CD14-positive monocyte (primary cell): ENCODE results near the gene DNAJB4. TPM values are rescaled to one million over a fixed set of nuclear protein-coding genes. Genes with fewer than 3 reads are reported as not detected.
"Not testable (repeated sequence)": the region's sequence is repeated elsewhere in the genome, so short reads cannot be mapped to it uniquely, and the experiment has no call there.

Source experiments
- DNase-seq, 3 donors: peaks; one replicate each; pipeline ENCODE4 v3.0.0-alpha.2; 2011 to 2022
- H2AFZ ChIP-seq: 2 replicates; pipeline ENCODE4 v1.6.0; 2012; ENCODE audit warnings: mild to moderate bottlenecking, low read depth, low read length, inconsistent platforms; ENCODE audit not compliant: insufficient read depth, poor library complexity, severe bottlenecking
- H3K27ac ChIP-seq, 2 donors: 1 replicate in 1 of 2; 2 replicates in 1 of 2; pipeline ENCODE4 v1.5.1; 2012 to 2013; ENCODE audit warnings: low read length in 2 of 2, control low read depth in 1 of 2, inconsistent platforms in 1 of 2, low read depth in 1 of 2, mild to moderate bottlenecking in 1 of 2
- H3K27me3 ChIP-seq, 2 donors: one replicate each; pipeline versions ENCODE4 v1.6.0 to v1.6.1; 2011 to 2013; ENCODE audit warnings: low read length in 2 of 2; ENCODE audit not compliant: control insufficient read depth in 2 of 2, insufficient read depth in 2 of 2
- H3K36me3 ChIP-seq, 2 donors: replicated peaks in 1 of 2; 1 replicate in 1 of 2; 2 replicates in 1 of 2; pipeline versions ENCODE4 v1.5.1 to v1.6.1; 2012 to 2013; ENCODE audit warnings: low read length in 2 of 2, control low read depth in 1 of 2, inconsistent platforms in 1 of 2, mild to moderate bottlenecking in 1 of 2; ENCODE audit not compliant: insufficient read depth in 2 of 2, control insufficient read depth in 1 of 2
- H3K4me1 ChIP-seq, 2 donors: 1 replicate in 1 of 2; 2 replicates in 1 of 2; pipeline versions ENCODE4 v1.5.1 to v1.6.1; 2012 to 2013; ENCODE audit warnings: low read length in 2 of 2, control low read depth in 1 of 2, inconsistent platforms in 1 of 2, mild to moderate bottlenecking in 1 of 2, moderate library complexity in 1 of 2; ENCODE audit not compliant: insufficient read depth in 2 of 2, control insufficient read depth in 1 of 2
- H3K4me2 ChIP-seq: replicated peaks from 2 replicates; pipeline ENCODE3; 2012; ENCODE audit warnings: low read length, moderate library complexity, mild to moderate bottlenecking; ENCODE audit not compliant: poor library complexity, severe bottlenecking; ENCODE audit errors: extremely low read depth
- H3K4me3 ChIP-seq, 3 experiments: fragments of 200-600 bp in 1 of 3; sonication (generic) in 1 of 3; replicated peaks in 1 of 3; 1 replicate in 2 of 3; 2 replicates in 1 of 3; pipeline ENCODE4 v1.5.1; 2011 to 2013; ENCODE audit warnings: low read length in 3 of 3, mild to moderate bottlenecking in 3 of 3, control low read depth in 2 of 3, low read depth in 2 of 3, inconsistent platforms in 1 of 3, moderate library complexity in 1 of 3
- H3K79me2 ChIP-seq: 2 replicates; pipeline ENCODE4 v1.6.0; 2012; ENCODE audit warnings: mild to moderate bottlenecking, control low read depth, inconsistent platforms, low read length, moderate library complexity; ENCODE audit not compliant: insufficient read depth
- H3K9ac ChIP-seq: 2 replicates; pipeline ENCODE4 v1.6.0; 2017; ENCODE audit warnings: low read length, mild to moderate bottlenecking; ENCODE audit not compliant: insufficient read depth, poor library complexity, severe bottlenecking
- H3K9me3 ChIP-seq, 2 donors: replicated peaks in 1 of 2; 1 replicate in 1 of 2; 2 replicates in 1 of 2; pipeline versions ENCODE4 v1.5.1 to v1.6.1; 2012 to 2013; ENCODE audit warnings: low read length in 2 of 2, control low read depth in 1 of 2; ENCODE audit not compliant: control insufficient read depth in 1 of 2, insufficient read depth in 1 of 2
- H4K20me1 ChIP-seq: 2 replicates; pipeline ENCODE4 v1.6.0; 2012; ENCODE audit warnings: mild to moderate bottlenecking, low read length, control low read depth, moderate library complexity; ENCODE audit not compliant: insufficient read depth
- H3K27ac Mint-ChIP-seq, 7 donors: one replicate each; pipeline ENCODE4 v1.8.0; 2020; ENCODE audit warnings: mild to moderate bottlenecking in 7 of 7, mixed read lengths in 7 of 7, moderate library complexity in 6 of 7, inconsistent platforms in 2 of 7
- H3K27me3 Mint-ChIP-seq, 3 donors: one replicate each; pipeline ENCODE4 v1.8.0; 2021 to 2022; ENCODE audit warnings: low read depth in 3 of 3, mild to moderate bottlenecking in 3 of 3, mixed read lengths in 3 of 3, moderate library complexity in 3 of 3, inconsistent platforms in 1 of 3
- H3K36me3 Mint-ChIP-seq, 2 donors: one replicate each; pipeline ENCODE4 v1.8.0; 2020; ENCODE audit warnings: mixed read lengths in 2 of 2, inconsistent platforms in 1 of 2, mild to moderate bottlenecking in 1 of 2
- H3K4me1 Mint-ChIP-seq: one replicate; pipeline ENCODE4 v1.8.0; 2020; ENCODE audit warnings: mild to moderate bottlenecking, mixed read lengths
- H3K4me3 Mint-ChIP-seq, 2 donors: one replicate each; pipeline ENCODE4 v1.8.0; 2020; ENCODE audit warnings: mild to moderate bottlenecking in 2 of 2, mixed read lengths in 2 of 2, moderate library complexity in 1 of 2
- H3K9me3 Mint-ChIP-seq, 7 donors: one replicate each; pipeline ENCODE4 v1.8.0; 2020 to 2022; ENCODE audit warnings: mixed read lengths in 7 of 7, mild to moderate bottlenecking in 6 of 7, moderate library complexity in 6 of 7, inconsistent platforms in 2 of 7
- CTCF ChIP-seq: fragments of 200-600 bp; IDR thresholded peaks from one replicate; pipeline ENCODE4 v1.8.0; 2022; ENCODE audit warnings: antibody characterized with exemption, mild to moderate bottlenecking
- WGBS: methylation state at CpG from one replicate; pipeline ENCODE4 v1.1.5; 2013; ENCODE audit warnings: missing lambda C conversion rate; ENCODE audit not compliant: insufficient coverage; 5-methylcytosine and 5-hydroxymethylcytosine counted together
- intact Hi-C, 2 donors: fragments of 100-400 bp; cut with micrococcal nuclease; formaldehyde crosslinking; loops; one replicate each; pipeline versions ENCODE4 v1.15.0 to v1.15.1; 2023
- polyA plus RNA-seq, 3 donors: library from polyadenylated mRNA; depleted of rRNA in 1 of 3; unstranded in 2 of 3; stranded (reverse) in 1 of 3; fragments of 300-500 nt in 2 of 3; fragments of >200 nt in 1 of 3; fragmentation: Illumina TruSeq in 2 of 3; gene quantifications; 1 replicate in 2 of 3; 2 replicates in 1 of 3; pipeline ENCODE4 v1.2.3, GENCODE V29; 2012 to 2021

The DNAJB4 gene
- polyA plus RNA-seq, 3 donors = 2.8 to 4.0 (median 3.6) TPM

- no peak overlapping the region for H2AFZ ChIP-seq
- no peak overlapping the region for H3K4me3 ChIP-seq
- H3K4me3 Mint-ChIP-seq = no peak overlapping the region
- no peaks in the 10 kb centered on the region for H3K4me1 ChIP-seq
- H3K9me3 Mint-ChIP-seq = no peaks in the 10 kb centered on the region
- no peak overlapping the region for H3K9ac ChIP-seq
- H3K4me2 ChIP-seq = no peak overlapping the region
- H3K27me3 ChIP-seq = no peaks in the 10 kb centered on the region
- 100% methylated on average over 3 of the region's 5 CpGs for WGBS
- no peaks in the 10 kb centered on the region for H3K9me3 ChIP-seq
- H3K4me1 Mint-ChIP-seq = peaks cover 2% of the 10 kb centered on the region
- peaks cover 4 to 19% of the 10 kb centered on the region in 2 donors for H3K36me3 Mint-ChIP-seq
- intact Hi-C loops = no loop called here
- no peak overlapping the region for H3K27ac ChIP-seq
- TF ChIP-seq CTCF = no peak
- H3K27ac Mint-ChIP-seq = no peak overlapping the region
- peaks cover 0 to 11% of the 10 kb centered on the region in 2 donors for H3K36me3 ChIP-seq
- H3K79me2 ChIP-seq = no peaks in the 10 kb centered on the region
- DNase-seq = no peak
- no peaks in the 10 kb centered on the region for H3K27me3 Mint-ChIP-seq
- no peaks in the 10 kb centered on the region for H4K20me1 ChIP-seq
These were observed 8.0 kb upstream of the DNAJB4 start for GRCh38 chr1:77996734-77997133.

DNA sequence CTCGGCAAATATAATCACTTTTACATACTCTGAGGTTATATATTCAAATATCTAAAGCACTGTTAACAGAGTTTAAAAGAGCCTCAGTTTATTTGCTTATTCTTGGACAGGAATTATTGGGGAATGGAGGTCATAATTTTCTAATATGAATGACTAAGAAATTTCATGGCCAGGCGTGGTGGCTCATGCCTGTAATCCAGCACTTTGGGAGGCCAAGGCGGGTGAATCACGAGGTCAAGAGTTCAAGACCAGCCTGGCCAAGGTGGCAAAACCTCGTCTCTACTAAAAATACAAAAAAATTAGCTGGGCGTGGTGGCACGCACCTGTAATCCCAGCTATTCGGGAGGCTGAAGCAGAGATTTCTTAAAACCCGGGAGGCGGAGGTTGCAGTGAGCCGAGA is 4.2 kb upstream of the DNAJB4 start:
- H3K9me3 ChIP-seq, H3K9me3 Mint-ChIP-seq, H3K79me2 ChIP-seq, H3K36me3 ChIP-seq, DNase-seq, H3K9ac ChIP-seq, H3K27ac Mint-ChIP-seq, H3K27me3 Mint-ChIP-seq, intact Hi-C loops, H4K20me1 ChIP-seq, H3K4me2 ChIP-seq, H2AFZ ChIP-seq, H3K4me3 ChIP-seq, H3K36me3 Mint-ChIP-seq, H3K4me3 Mint-ChIP-seq, H3K27me3 ChIP-seq, H3K27ac ChIP-seq: not testable (repeated sequence)
- peaks cover 13% of the 10 kb centered on the region for H3K4me1 Mint-ChIP-seq
- peaks cover 2 to 13% of the 10 kb centered on the region in 2 donors for H3K4me1 ChIP-seq
- WGBS = 97% methylated on average over 9 of the region's 11 CpGs
